HG03354 (cell line): Measurements from ENCODE around the gene NUP98.
A peak's percentile ranks its signal among the peaks of the same experiment; 100 is the strongest.
"Not testable (repeated sequence)": the region's sequence is repeated elsewhere in the genome, so short reads cannot be mapped to it uniquely, and the experiment has no call there.

ENCODE experiments used
- ATAC-seq: cut with Tn5 transposase; IDR thresholded peaks from one replicate; pipeline ENCODE4 v1.9.1; 2021; ENCODE audit warnings: mild to moderate bottlenecking; ENCODE audit not compliant: unreplicated experiment, poor library complexity, severe bottlenecking

NUP98 gene

GRCh38 chr11:3657331-3657730, 140.0 kb downstream of the NUP98 start:
- ATAC-seq, result not testable (repeated sequence)

GRCh38 chr11:3655547-3655946, 141.8 kb downstream of the NUP98 start:
- ATAC-seq, result no peak

GRCh38 chr11:3652514-3652913, 144.8 kb downstream of the NUP98 start:
- ATAC-seq, result not testable (repeated sequence)

GRCh38 chr11:3649374-3649773, 148.0 kb downstream of the NUP98 start:
- ATAC-seq, result not testable (repeated sequence)

GRCh38 chr11:3648843-3649242, 148.5 kb downstream of the NUP98 start:
- ATAC-seq, result not testable (repeated sequence)

GRCh38 chr11:3645552-3645951, 151.8 kb downstream of the NUP98 start:
- no peak for ATAC-seq

- no peak for ATAC-seq
Observed at GRCh38 chr11:3644817-3645235, 152.5 kb downstream of the NUP98 start, which contains the start of gene ART1. Gene ART1 (plus strand): TSS chr11:3645128. CDS start chr11:3659214, 14,086 bp downstream.

- not testable (repeated sequence) for ATAC-seq
Observed at GRCh38 chr11:3643102-3643546, 154.2 kb downstream of the NUP98 start.

- peak; percentile 46 for ATAC-seq
Observed at GRCh38 chr11:3642071-3642951, 155.0 kb downstream of the NUP98 start.

- ATAC-seq, result no peak
Observed at GRCh38 chr11:3641701-3642070, 155.7 kb downstream of the NUP98 start, which contains the start of gene ART5. Gene ART5 (minus strand): TSS chr11:3641992. CDS start chr11:3641862, 130 bp downstream.

GRCh38 chr11:3641191-3641590, 156.2 kb downstream of the NUP98 start:
- no peak for ATAC-seq

GRCh38 chr11:3639841-3640240, 157.5 kb downstream of the NUP98 start:
- no peak for ATAC-seq

GRCh38 chr11:3638513-3638912, 158.8 kb downstream of the NUP98 start:
- no peak for ATAC-seq

- ATAC-seq, result no peak
Observed at GRCh38 chr11:3637201-3637600, 160.2 kb downstream of the NUP98 start.

- no peak for ATAC-seq
Observed at GRCh38 chr11:3635641-3636375, 161.5 kb downstream of the NUP98 start.

GRCh38 chr11:3632070-3632660, 165.2 kb downstream of the NUP98 start:
- ATAC-seq, result no peak

GRCh38 chr11:3631331-3631730, 166.0 kb downstream of the NUP98 start:
- no peak for ATAC-seq

- no peak for ATAC-seq
Observed at GRCh38 chr11:3627291-3627690, 170.1 kb downstream of the NUP98 start.

- ATAC-seq, result no peak
Observed at GRCh38 chr11:3626250-3626960, 170.9 kb downstream of the NUP98 start.
